ENCODE results near the gene VLDLR. TPM values are rescaled to one million over a fixed set of nuclear protein-coding genes. Genes with fewer than 3 reads are reported as not detected.

Gene VLDLR
- total and polyA plus RNA-seq, 7 experiments from 2014 or later, result 0.07 to 8.1 TPM; not detected in 5

DNA sequence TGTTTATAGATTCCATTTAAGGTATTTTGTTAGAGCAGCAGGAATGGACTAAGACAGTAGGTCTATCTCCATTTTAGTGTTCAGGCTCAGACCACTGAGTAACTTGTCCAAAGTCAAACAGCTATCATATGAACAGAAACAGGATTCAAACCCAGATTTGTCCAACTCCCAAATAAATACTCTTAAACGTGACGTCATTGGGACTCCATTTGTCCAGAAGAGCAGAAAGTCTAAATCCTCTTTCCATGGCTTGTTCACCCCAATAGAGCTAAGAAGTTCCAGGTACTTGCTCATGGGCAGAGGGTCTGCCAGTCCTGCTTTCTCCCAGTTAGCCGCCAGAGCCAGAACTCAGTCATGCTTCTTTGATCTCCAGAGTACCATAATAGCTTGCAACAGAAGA is 16.3 kb upstream of the VLDLR start:
- H3K36me3 ChIP-seq (ENCODE audit: control insufficient read depth in 2 of 3, insufficient read depth in 3 of 3, low read length in 3 of 3), result no peaks in the 10 kb centered on the region
- no peak for ATAC-seq
- no peaks in the 10 kb centered on the region for H3K4me1 Mint-ChIP-seq
- no peak for DNase-seq
- H3K36me3 Mint-ChIP-seq, result no peaks in the 10 kb centered on the region
- H3K4me3 Mint-ChIP-seq, result no peak overlapping the region
- H3K27ac Mint-ChIP-seq, result no peak overlapping the region
- POLR2A ChIA-PET, result no interaction called here
- H3K4me3 ChIP-seq (ENCODE audit: low read length), result no peak overlapping the region
- peaks cover 16 to 22% (median 20%) of the 10 kb centered on the region in 5 donors for H3K27me3 Mint-ChIP-seq
- H3K9me3 Mint-ChIP-seq, result peaks cover 0 to 4% (median 0%) of the 10 kb centered on the region in 11 donors
- intact Hi-C loops (cut with micrococcal nuclease), result no loop called here
- CTCF ChIA-PET, result no interaction called here
- H3K27me3 ChIP-seq (ENCODE audit: control insufficient read depth in 2 of 2, insufficient read depth in 2 of 2, low read length in 2 of 2), result no peaks in the 10 kb centered on the region
- no peaks in the 10 kb centered on the region for H3K9me3 ChIP-seq (ENCODE audit: control insufficient read depth in 2 of 3, low read length in 3 of 3)
- no peak overlapping the region for H3K27ac ChIP-seq (ENCODE audit: low read depth, low read length)
- no peaks in the 10 kb centered on the region for H3K4me1 ChIP-seq (ENCODE audit: control insufficient read depth in 2 of 2, insufficient read depth in 2 of 2, low read length in 2 of 2)

DNA sequence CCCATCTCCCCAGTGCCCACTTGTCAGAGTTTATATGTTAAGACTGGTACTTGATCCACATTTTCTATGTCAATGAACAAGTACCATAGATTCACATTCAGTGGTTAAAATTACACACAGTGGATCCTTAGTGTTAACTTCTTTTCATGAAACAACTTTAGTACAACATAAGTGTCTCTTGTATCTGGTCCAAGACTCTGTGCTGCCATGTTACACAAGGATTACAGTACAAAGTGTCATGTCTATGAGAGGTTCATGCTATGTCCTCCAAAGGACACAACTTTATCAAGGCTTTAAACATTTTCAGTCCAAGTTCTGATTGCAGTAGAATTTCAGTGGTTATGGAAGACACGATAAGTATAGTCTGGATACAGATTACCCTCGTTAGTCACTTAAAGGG is 13.3 kb upstream of the VLDLR start:
- H3K36me3 ChIP-seq (ENCODE audit: control insufficient read depth in 2 of 3, insufficient read depth in 3 of 3, low read length in 3 of 3), result no peaks in the 10 kb centered on the region
- Mint-ChIP-seq H3K27me3 (peaks cover 11 to 27% (median 24%) of the 10 kb centered on the region in 5 donors), H3K9me3 (peaks cover 0 to 4% (median 0%) of the 10 kb centered on the region in 11 donors), H3K4me3 (no peak overlapping the region), H3K4me1 (no peaks in the 10 kb centered on the region), H3K27ac (no peak overlapping the region), H3K36me3 (no peaks in the 10 kb centered on the region)
- H3K27me3 ChIP-seq (ENCODE audit: control insufficient read depth in 2 of 2, insufficient read depth in 2 of 2, low read length in 2 of 2), result no peaks in the 10 kb centered on the region
- no peaks in the 10 kb centered on the region for H3K9me3 ChIP-seq (ENCODE audit: control insufficient read depth in 2 of 3, low read length in 3 of 3)
- ATAC-seq (no peak), DNase-seq (no peak)
- H3K4me3 ChIP-seq (ENCODE audit: low read length), result no peak overlapping the region
- ChIA-PET CTCF (no interaction called here), POLR2A (no interaction called here)
- H3K4me1 ChIP-seq (ENCODE audit: control insufficient read depth in 2 of 2, insufficient read depth in 2 of 2, low read length in 2 of 2), result no peaks in the 10 kb centered on the region
- H3K27ac ChIP-seq (ENCODE audit: low read depth, low read length), result no peak overlapping the region
- intact Hi-C loops (cut with micrococcal nuclease), result no loop called here

GRCh38 chr9:2610985-2611384 is 10.6 kb upstream of the VLDLR start:
- ATAC-seq (no peak), DNase-seq (no peak)
- Histone ChIP-seq H3K4me3 (ENCODE audit: low read length) (no peak overlapping the region), H3K27ac (ENCODE audit: low read depth, low read length) (no peak overlapping the region), H3K9me3 (ENCODE audit: control insufficient read depth in 2 of 3, low read length in 3 of 3) (no peaks in the 10 kb centered on the region), H3K27me3 (ENCODE audit: control insufficient read depth in 2 of 2, insufficient read depth in 2 of 2, low read length in 2 of 2) (no peaks in the 10 kb centered on the region), H3K36me3 (ENCODE audit: control insufficient read depth in 2 of 3, insufficient read depth in 3 of 3, low read length in 3 of 3) (no peaks in the 10 kb centered on the region), H3K4me1 (ENCODE audit: control insufficient read depth in 2 of 2, insufficient read depth in 2 of 2, low read length in 2 of 2) (no peaks in the 10 kb centered on the region)
- Mint-ChIP-seq H3K4me1 (no peaks in the 10 kb centered on the region), H3K27me3 (peaks cover 8 to 38% (median 31%) of the 10 kb centered on the region in 5 donors), H3K27ac (no peak overlapping the region), H3K36me3 (no peaks in the 10 kb centered on the region), H3K9me3 (peaks cover 0 to 2% (median 0%) of the 10 kb centered on the region in 11 donors), H3K4me3 (no peak overlapping the region)
- ChIA-PET CTCF (no interaction called here), POLR2A (no interaction called here)
- intact Hi-C loops (cut with micrococcal nuclease), result no loop called here

GRCh38 chr9:2611961-2612360 is 9.6 kb upstream of the VLDLR start:
- no peaks in the 10 kb centered on the region for H3K36me3 Mint-ChIP-seq
- no peaks in the 10 kb centered on the region for H3K9me3 ChIP-seq (ENCODE audit: control insufficient read depth in 2 of 3, low read length in 3 of 3)
- ChIA-PET POLR2A (no interaction called here), CTCF (no interaction called here)
- no peaks in the 10 kb centered on the region for H3K36me3 ChIP-seq (ENCODE audit: control insufficient read depth in 2 of 3, insufficient read depth in 3 of 3, low read length in 3 of 3)
- peaks cover 0 to 2% (median 0%) of the 10 kb centered on the region in 11 donors for H3K9me3 Mint-ChIP-seq
- no peaks in the 10 kb centered on the region for H3K27me3 ChIP-seq (ENCODE audit: control insufficient read depth in 2 of 2, insufficient read depth in 2 of 2, low read length in 2 of 2)
- intact Hi-C loops (cut with micrococcal nuclease), result no loop called here
- H3K4me3 Mint-ChIP-seq, result no peak overlapping the region
- peaks cover 8 to 38% (median 31%) of the 10 kb centered on the region in 5 donors for H3K27me3 Mint-ChIP-seq
- H3K27ac ChIP-seq (ENCODE audit: low read depth, low read length), result no peak overlapping the region
- no peak overlapping the region for H3K4me3 ChIP-seq (ENCODE audit: low read length)
- DNase-seq (no peak), ATAC-seq (no peak)
- H3K4me1 Mint-ChIP-seq, result no peaks in the 10 kb centered on the region
- no peaks in the 10 kb centered on the region for H3K4me1 ChIP-seq (ENCODE audit: control insufficient read depth in 2 of 2, insufficient read depth in 2 of 2, low read length in 2 of 2)
- H3K27ac Mint-ChIP-seq, result no peak overlapping the region

DNA sequence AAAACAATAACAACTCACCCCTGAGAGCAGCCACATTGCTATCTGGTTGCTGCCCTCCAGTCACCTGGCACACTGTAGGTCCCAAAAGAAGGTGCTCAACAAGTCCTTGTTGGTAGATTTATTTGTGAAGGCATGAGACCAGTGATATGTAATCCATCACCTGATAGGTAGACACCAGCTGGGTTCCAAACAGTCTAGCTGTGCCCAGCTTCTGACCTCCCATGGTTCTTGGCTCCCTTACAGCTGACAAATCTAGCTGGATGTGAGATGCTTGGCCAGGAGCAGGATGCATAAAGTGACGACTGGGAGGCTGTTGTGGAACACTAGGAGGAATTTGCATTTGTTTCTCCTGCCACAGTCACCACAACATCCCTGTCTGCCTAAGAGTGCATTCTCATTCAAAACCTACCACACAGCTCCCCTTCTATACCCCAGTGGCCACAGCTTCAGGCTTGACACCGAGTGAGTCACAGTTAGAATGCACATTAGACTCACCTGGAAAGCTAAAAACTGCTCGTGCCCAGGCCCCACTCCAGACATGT is 7.8 kb upstream of the VLDLR start:
- Mint-ChIP-seq H3K36me3 (peaks cover 0 to 7% (median 3%) of the 10 kb centered on the region in 5 donors), H3K27me3 (peaks cover 16 to 44% (median 34%) of the 10 kb centered on the region in 5 donors), H3K4me3 (no peak overlapping the region), H3K27ac (no peak overlapping the region), H3K4me1 (no peaks in the 10 kb centered on the region), H3K9me3 (peaks cover 0 to 7% (median 3%) of the 10 kb centered on the region in 11 donors)
- no peak overlapping the region for H3K4me3 ChIP-seq (ENCODE audit: low read length)
- no peak for ATAC-seq
- no peak for DNase-seq
- intact Hi-C loops (cut with micrococcal nuclease), result no loop called here
- no peaks in the 10 kb centered on the region for H3K36me3 ChIP-seq (ENCODE audit: control insufficient read depth in 2 of 3, insufficient read depth in 3 of 3, low read length in 3 of 3)
- H3K4me1 ChIP-seq (ENCODE audit: control insufficient read depth in 2 of 2, insufficient read depth in 2 of 2, low read length in 2 of 2), result no peaks in the 10 kb centered on the region
- H3K27ac ChIP-seq (ENCODE audit: low read depth, low read length), result no peak overlapping the region
- CTCF ChIA-PET, result no interaction called here
- no peaks in the 10 kb centered on the region for H3K9me3 ChIP-seq (ENCODE audit: control insufficient read depth in 2 of 3, low read length in 3 of 3)
- no peaks in the 10 kb centered on the region for H3K27me3 ChIP-seq (ENCODE audit: control insufficient read depth in 2 of 2, insufficient read depth in 2 of 2, low read length in 2 of 2)
- POLR2A ChIA-PET, result no interaction called here

DNA sequence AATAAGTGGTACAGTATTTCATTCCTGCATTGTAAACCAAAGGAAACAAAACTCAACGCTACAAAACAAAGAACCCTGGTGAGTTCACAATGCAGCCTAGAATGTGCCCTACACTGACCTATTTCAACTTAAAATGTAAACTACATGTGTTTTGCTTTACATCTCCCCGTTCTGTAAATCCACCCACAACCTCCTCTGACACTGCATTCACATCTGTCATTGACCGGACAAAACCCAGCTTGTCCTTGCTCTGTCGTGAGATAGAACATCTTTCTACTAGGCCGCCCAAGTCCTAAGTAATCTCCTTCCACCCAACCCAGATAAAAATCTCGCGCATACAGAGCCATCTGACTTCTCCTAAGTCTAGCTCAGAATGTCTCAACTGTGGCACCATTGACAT is 6.1 kb upstream of the VLDLR start:
- peaks cover 0 to 7% (median 0%) of the 10 kb centered on the region in 7 donors for H3K4me1 Mint-ChIP-seq
- CTCF ChIA-PET, result no interaction called here
- ATAC-seq, result no peak

DNA sequence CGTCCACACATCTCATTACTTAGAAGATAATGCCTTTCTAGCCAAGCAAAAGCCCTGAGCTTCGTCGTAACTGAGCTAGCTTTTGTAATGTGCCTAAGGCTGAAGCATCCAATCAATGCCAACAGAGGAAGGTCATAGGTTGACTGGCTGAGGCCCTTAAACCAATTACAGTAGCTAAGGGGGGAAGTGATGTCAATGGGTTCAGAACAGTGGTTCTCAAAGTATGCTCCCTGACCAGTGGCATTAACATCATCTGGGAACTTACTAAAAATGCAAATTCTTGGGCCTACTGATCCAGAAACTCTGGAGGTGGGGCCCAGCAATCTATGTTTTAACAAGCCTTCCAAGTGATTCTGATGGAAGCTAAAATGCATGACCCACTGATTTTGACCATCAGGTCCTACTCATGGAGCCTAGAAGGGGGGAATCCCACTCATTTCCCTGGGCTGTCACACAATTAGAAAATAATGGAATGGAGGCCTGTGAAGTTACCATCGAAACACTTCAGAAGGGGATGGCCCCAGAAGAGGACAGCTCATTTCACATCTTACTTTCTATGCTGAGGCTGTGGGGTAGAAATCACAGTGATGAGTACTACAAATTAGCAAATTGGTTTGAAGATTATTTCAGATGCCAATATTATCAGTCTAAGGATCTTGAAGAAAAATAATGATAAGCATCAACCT is 4.8 kb upstream of the VLDLR start:
- H3K4me1 Mint-ChIP-seq, result peaks cover 4 to 14% (median 6%) of the 10 kb centered on the region in 7 donors
- intact Hi-C loops (cut with micrococcal nuclease), result no loop called here

More for the DNA sequence above, 6.1 kb upstream of the VLDLR start:
- DNase-seq, result no peak
- Histone ChIP-seq H3K4me1 (ENCODE audit: control insufficient read depth in 2 of 2, insufficient read depth in 2 of 2, low read length in 2 of 2) (no peaks in the 10 kb centered on the region), H3K9me3 (ENCODE audit: control insufficient read depth in 2 of 3, low read length in 3 of 3) (no peaks in the 10 kb centered on the region), H3K27me3 (ENCODE audit: control insufficient read depth in 2 of 2, insufficient read depth in 2 of 2, low read length in 2 of 2) (no peaks in the 10 kb centered on the region), H3K27ac (ENCODE audit: low read depth, low read length) (no peak overlapping the region), H3K36me3 (ENCODE audit: control insufficient read depth in 2 of 3, insufficient read depth in 3 of 3, low read length in 3 of 3) (no peaks in the 10 kb centered on the region), H3K4me3 (ENCODE audit: low read length) (no peak overlapping the region)
- H3K9me3 Mint-ChIP-seq, result peaks cover 0 to 7% (median 3%) of the 10 kb centered on the region in 11 donors
- POLR2A ChIA-PET, result no interaction called here
- peaks cover 0 to 7% (median 3%) of the 10 kb centered on the region in 5 donors for H3K36me3 Mint-ChIP-seq
- H3K27me3 Mint-ChIP-seq, result peaks cover 24 to 61% (median 47%) of the 10 kb centered on the region in 5 donors
- no peak overlapping the region for H3K4me3 Mint-ChIP-seq
- intact Hi-C loops (cut with micrococcal nuclease), result no loop called here
- H3K27ac Mint-ChIP-seq, result no peak overlapping the region

More for the DNA sequence above, 4.8 kb upstream of the VLDLR start:
- H3K4me3 Mint-ChIP-seq, result no peak overlapping the region
- H3K36me3 Mint-ChIP-seq, result peaks cover 0 to 7% (median 3%) of the 10 kb centered on the region in 5 donors
- DNase-seq (no peak), ATAC-seq (no peak)
- H3K9me3 Mint-ChIP-seq, result peaks cover 0 to 7% (median 3%) of the 10 kb centered on the region in 11 donors
- CTCF ChIA-PET, result no interaction called here
- Histone ChIP-seq H3K36me3 (ENCODE audit: control insufficient read depth in 2 of 3, insufficient read depth in 3 of 3, low read length in 3 of 3) (no peaks in the 10 kb centered on the region), H3K4me3 (ENCODE audit: low read length) (no peak overlapping the region), H3K27me3 (ENCODE audit: control insufficient read depth in 2 of 2, insufficient read depth in 2 of 2, low read length in 2 of 2) (no peaks in the 10 kb centered on the region), H3K4me1 (ENCODE audit: control insufficient read depth in 2 of 2, insufficient read depth in 2 of 2, low read length in 2 of 2) (no peaks in the 10 kb centered on the region), H3K9me3 (ENCODE audit: control insufficient read depth in 2 of 3, low read length in 3 of 3) (no peaks in the 10 kb centered on the region), H3K27ac (ENCODE audit: low read depth, low read length) (no peak overlapping the region)
- H3K27ac Mint-ChIP-seq, result no peak overlapping the region
- H3K27me3 Mint-ChIP-seq, result peaks cover 28 to 60% (median 53%) of the 10 kb centered on the region in 5 donors
- POLR2A ChIA-PET, result no interaction called here
